GM12874 (cell line): ENCODE measurements around the gene CTSA.

Experiments
- CTCF ChIP-seq: IDR thresholded peaks from 2 replicates; pipeline ENCODE4 v1.5.1; 2011; ENCODE audit warnings: low read depth, mild to moderate bottlenecking, control low read depth, low read length, moderate library complexity; ENCODE audit not compliant: insufficient read depth

Gene CTSA

GRCh38 chr20:45918182-45918737, 27.1 kb downstream of the CTSA start:
- TF ChIP-seq CTCF: no peak

GRCh38 chr20:45918779-45919537, 27.8 kb downstream of the CTSA start:
- TF ChIP-seq CTCF: no peak

- TF ChIP-seq CTCF: no peak
These were observed 28.6 kb downstream of the CTSA start for GRCh38 chr20:45919542-45920399.

GRCh38 chr20:45920462-45921336, 29.6 kb downstream of the CTSA start:
- TF ChIP-seq CTCF: no peak

- TF ChIP-seq CTCF: no peak
These were observed 30.4 kb downstream of the CTSA start for GRCh38 chr20:45921337-45922189.

GRCh38 chr20:45924391-45925261, 33.5 kb downstream of the CTSA start:
- TF ChIP-seq CTCF: no peak
